NCI-H2081 (cell line): ENCODE results near the gene WDR59.
"Not testable (repeated sequence)": the region's sequence is repeated elsewhere in the genome, so short reads cannot be mapped to it uniquely, and the experiment has no call there.

Experiments
- DNase-seq, 2 experiments: peaks; one replicate each; lab custom pipeline; 2025; lab: John Stamatoyannopoulos, UW

The WDR59 gene

DNA sequence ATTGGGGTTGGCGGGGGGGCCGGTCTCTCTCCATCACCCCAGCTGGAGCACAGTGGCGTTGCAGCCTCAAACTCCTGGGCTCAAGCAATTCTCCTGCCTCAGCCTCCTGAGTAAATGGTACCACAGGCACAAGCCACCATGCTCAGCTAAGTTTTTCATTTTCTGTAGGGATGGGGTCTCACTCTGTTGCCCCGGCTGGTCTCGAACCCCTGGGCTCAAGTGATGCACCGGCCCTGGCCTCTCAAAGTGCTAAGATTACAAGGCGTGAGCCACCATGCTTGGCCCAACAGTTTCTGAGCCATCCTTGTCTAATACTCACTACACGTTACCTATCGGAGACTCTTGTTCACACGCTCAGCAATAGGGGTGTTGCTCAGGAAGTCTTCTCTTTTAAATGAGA is 11.6 kb downstream of the WDR59 start:
- no peak for DNase-seq

DNA sequence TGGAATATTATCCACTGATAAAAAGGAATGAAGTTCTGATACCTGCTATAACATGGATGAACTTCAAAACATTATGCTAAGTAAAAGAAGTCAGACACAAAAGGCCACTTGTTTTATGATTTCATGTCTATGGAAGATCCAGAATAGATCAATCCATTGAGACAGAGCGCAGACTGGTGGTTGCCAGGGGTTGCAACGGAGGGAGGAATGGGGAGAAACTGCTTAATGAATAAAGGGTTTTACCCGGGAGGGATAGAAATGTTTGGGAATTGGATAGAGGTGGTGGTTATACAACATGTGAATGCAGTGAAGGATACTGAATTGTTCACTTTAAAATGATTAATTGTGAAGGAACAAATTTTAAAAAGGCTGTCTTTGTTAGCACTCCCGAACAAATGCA is 30.2 kb downstream of the WDR59 start:
- DNase-seq = no peak

DNA sequence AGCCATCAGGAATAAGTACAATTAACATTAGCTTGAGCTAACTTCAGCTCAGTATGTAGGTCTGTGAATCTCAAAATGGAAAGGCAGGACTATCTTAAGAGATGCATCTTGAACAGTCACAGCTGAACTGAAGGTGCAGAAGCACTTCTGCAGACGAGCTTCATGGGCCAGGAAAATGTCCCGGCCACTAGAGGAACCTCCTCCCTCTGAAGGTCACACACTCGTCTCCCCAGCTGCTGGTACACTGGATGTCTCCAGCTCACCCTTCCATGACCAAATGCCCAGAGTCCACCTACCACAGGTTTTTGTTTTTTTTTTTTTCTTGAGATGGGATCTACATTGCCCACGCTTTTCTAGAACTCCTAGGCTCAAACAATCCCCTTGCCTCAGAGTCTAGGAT is 33.2 kb downstream of the WDR59 start:
- no peak for DNase-seq

DNA sequence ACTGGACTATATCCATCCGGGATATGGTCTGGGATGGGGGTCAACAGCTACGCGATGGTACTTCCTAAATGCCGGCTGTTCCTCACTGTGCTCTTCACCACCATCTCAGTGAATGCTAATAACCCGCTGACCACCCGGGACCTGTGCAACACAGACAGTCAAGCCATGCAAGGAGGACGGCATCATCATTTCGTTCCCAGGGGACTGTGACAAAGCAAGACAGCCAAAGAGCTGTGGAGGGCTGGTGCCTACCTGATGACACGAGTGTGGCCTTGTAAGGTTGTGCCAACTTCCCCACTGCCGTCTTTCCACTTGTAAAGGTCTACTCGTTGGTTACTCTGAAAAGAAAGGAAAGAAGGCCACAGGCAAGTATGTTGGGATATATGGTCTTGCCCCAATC is 33.7 kb downstream of the WDR59 start:
- DNase-seq = no peak

DNA sequence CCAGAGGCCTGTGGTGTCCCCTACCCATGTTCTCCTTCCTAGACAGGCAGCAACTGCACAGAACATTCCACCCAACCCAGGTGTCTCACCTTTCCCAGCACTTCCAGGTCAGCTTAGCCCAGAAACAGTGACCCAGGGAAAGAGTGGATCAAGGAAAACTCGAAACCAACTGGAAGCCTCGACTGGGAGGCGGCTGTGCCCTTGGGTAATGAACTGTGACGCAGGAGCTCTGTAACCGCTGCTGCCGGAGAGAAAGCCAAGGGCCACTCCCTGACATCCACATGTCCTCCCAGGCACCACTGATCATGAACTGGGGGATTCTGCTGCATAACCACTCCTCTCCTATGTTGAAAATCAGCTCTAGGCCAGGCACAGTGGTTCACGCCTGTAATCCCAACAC is 34.4 kb downstream of the WDR59 start:
- no peak for DNase-seq

DNA sequence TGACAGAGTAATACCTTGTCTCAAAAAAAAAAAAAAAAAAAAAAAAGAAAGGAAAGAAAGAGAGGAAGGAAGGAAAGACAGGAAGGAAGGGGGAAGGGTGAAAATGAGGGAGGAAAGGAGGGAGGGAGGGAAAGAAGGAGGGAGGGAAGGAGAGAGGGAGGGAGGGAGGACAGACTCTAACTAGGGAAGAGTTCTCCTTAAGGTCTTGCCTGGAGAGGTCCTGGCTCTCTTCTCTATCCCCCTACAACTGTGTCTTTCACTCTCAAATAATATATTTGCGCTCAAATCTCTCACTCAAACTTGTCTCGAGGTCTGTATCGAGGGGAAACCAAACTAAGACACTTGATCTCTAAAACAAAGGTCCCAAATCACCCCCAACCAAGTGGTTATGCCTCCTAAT is 35.6 kb downstream of the WDR59 start:
- no peak for DNase-seq

DNA sequence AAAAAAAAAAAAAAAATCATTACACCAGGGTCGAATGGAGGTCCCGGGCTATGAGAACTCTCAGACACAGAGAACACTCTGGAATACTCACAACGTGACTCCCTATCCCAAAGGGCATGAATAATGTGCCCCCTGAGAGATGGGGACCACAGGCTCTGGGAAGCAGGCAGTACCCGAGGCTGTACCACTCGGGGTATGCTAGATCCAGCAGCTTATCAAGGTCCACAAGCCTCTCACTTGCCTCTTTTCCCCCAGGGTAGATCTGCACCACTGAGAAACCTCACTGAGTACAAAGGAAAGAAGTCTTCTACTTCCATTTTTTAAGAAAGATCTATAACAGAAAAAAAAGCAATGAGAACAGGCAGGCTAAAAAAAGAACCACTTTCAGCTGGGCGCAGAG is 40.5 kb downstream of the WDR59 start:
- no peak for DNase-seq

DNA sequence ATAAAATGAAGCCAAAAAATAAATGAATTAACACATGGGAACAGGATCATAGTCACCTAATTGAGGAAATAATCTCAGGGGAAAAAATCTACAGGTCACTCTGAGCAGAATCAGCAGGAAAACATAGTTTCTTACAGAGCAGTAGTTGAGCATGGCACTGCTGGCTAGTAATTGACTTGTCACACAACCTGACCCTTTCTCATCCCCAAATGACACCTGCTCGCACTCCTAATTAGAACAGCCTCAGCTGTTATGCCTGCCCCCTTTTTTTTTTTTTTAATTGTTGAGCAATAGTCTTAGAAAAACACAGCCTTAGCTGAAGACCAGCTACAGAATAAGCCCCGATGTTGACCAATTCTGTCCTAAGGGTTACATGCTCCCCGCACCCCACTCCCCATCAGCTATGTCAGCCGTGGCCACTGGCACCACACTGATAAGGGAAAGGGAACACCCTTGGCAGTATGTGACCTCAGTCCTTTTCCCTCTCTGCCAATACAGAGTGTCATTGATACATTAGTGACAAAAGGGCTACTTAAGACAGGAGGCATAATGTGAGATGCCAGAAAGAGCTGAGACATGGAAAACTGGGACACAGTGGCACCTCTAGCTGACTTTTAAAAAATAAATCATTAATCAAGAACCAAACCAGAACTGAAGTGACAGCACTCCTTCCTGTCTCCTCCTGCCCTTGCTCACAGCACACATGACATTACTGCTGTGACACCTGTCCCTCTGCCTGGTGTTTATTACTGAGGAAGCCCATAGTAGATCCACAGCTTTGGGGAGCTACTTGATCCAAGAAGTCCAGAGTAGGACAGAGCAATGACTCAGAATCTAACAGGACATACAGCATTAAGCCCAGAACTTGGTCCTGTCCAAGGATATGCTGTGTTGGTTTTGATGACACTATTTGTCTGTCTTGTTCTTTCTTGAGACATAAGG is 41.7 kb downstream of the WDR59 start:
- no peak for DNase-seq

DNA sequence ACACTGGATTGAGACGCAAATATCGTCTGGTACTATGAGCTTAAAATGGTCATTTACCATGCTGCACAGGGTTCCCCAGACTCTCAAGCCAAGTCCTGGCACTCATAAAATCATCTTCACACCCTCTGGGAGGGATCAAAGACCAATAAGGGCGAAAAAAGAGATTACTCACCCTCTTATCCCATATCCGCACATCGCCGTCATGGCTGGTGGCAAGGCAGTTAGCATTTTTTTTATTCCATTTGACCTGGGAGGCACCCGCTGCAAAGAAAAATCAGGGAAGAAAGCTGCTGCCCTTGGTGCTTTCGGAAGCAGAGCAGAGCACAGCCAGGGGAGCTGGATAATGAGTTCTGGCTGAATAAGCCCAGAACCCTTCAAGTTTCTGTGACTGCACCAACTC is 42.4 kb downstream of the WDR59 start:
- DNase-seq = no peak

DNA sequence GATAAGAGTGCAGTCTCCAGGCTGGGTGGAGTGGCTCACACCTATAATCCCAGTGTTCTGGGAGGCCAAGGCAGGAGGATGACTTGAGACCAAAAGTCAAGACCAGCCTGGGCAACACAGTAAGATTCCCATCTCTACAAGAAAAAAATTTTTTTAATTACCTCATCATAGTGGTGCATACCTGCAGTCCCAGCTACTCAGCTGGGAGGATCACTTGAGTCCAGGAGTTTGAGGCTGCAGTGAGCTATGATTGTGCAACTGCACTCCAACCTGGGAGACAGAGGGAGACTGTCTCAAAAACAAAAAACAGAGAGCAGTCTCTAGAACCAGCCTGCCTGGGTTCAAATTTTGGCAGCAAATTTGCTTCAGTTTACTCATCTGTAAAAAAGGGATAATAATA is 45.2 kb downstream of the WDR59 start:
- no peak for DNase-seq

DNA sequence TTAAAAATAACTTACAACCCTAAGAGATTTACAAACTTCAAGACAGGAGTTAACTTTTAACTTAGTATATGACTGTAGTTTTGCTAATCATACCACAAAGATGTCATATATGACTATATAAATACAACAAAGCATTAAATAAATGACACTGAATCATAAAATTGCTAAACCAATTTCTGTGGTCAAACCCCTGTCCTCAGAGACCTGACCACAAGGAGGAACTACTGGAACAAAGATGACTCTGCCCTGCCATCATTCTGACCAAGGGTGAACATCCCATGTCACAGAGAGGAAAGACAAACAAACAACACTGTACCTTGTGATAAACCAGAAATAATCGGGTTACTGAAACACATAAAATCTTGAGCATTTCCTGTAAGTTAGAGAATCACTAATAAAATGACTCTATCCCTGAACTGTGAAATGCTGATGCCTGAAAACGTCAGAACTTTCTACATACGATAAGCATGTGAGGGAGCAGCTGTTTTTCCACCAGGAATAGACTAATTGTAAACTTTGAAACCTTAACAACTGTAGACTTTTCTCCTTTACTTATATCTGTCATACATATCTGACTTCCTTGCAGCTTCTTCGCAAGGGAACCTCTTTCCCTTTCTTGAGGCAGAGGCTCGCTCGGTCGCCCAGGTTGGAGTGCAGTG is 47.9 kb downstream of the WDR59 start:
- no peak for DNase-seq

DNA sequence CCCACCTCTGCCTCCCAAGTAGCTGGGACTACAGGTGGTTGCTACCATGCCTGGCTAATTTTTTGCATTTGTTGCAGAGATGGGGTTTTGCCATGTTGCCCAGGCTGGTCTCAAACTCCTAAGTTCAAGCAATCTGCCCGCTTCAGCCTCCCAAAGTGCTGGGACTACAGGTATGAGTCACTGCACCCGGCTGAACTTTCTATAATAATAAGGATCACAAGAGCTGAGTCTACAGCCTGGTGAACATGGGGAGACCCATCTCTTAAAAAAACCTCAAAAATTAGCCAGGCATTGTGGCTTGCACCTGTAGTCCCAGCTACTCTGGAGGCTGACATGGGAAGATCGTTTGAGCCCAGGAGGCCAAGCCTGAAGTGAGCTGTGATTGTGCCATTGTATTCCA is 53.5 kb downstream of the WDR59 start:
- DNase-seq = no peak

DNA sequence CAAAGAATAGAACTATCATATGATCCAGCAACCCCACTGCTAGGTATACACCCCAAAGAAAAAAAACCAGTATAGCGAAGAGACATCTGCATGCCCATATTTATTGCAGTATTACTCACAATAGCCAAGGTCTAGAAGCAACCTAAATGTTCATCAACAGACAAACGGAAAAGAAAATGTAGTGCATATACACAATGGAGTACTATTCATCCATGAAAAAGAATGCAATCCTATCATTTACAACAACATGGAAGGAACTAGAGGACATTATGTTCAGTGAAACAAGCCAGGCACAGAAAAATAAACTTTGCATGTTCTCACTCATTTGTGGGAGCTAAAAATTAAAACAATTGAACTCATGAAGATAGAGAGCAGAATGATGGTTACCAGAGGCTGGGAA is 55.3 kb downstream of the WDR59 start:
- DNase-seq = no peak

DNA sequence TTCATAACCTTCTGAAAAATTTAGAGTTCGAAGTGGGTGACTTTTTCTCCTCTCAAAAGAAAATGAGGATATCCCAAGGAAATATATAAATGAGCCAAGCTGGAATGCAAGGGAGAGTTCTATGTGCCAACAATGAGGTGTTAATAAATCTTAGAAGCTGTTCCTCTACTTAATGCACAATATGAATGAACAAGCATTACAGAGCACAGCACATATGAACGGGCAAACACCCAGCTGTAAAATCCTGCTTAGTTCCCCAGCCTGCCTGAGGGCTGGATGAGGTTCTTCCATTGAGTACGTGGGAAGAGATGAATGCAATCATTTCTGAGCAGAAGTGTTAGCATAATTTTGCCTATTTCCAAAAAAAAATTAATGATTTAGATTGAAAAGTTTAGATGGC is 58.1 kb downstream of the WDR59 start:
- no peak for DNase-seq

DNA sequence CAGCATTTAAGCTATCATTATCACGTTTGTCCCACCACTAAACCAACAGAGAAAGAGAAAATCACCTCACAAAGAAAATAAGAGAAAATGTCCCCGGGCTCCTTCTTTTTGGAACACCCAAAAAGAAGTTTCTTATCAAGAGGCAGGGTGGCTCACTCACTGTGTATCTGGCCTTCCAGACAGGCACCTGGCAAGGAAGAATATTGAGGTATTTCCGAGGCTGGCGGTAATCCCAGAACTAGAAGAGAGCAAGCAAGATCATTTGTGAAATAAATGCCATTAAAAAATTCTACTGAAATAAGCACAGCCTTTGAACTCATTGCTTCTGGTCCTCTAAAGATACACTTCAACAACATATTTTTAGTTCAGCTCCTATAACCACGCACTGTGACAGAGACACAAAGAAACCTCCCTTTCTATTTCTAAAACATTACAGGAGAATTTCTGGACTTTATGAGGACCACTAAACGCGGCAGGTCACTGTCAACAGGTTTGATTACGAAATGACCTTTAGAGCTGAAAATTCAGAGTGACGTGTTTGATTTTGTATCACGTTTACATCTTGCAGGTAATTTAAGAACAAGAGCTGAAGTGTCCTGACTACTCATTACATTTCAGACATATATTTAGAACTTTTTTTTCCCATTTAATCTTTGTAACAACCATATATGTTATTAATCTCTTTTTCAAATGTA is 61.0 kb downstream of the WDR59 start:
- no peak for DNase-seq

DNA sequence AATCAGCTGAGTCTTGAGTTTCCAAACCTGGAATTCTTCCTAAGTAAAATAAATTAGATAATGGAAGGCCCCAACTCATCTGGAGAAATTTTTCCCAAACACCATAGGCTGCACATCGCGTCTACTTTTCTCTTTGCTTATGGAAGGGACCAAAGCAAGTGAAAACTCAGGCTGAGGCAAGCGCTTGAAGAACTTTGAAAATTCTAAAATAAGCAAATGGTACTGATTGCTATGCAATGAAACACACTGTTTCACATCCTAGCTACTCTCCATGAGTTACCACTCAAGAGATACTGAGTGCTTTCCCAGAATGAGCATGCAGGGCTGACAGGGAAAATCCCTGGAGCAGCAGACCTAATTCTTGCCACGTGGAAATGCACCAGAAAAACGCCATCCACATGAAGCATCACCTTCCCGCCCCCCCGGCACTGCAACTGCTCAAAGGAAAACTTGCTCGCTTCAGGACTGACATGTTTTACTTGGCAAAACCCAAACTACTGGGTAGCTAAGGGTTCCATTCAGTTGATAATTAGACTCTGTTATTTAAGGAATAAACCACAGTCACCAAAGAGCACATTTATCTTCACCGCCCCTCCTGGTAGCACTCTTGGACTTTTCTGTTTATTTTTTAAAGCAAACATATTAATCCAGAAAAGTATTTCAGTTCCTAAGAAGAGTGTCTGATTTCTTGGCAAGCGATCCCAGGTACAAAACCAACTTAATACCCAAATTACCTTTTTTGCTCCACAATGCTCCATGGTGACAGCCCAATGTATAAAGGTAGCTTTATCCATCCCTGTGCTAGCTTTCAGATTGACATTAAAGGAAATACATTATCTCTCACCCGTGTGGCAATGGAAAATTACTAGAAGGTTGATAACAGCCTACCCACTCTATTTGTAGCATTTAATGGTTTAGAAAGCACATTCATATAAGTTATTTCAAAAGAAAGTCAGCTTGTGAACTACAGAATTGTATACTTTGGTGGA is 62.5 kb downstream of the WDR59 start:
- DNase-seq = no peak

DNA sequence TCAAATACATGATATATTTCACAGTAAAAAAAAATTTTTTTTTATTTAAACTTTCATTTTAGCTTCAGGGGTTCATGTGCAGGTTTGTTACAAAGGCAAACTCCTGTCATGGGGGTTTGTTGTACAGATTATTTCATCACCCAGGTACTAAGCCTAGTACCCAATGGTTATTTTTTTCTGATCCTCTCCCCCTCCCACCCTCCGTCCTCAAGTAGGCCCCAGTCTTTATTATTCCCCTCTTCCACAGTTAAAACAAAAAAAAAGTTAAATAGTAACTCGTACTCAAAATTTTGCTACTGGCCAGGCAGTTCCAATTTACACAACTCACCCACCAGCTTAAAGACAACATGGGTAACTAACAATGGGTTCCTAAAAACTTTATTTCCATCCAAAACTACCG is 63.9 kb downstream of the WDR59 start:
- DNase-seq = no peak

DNA sequence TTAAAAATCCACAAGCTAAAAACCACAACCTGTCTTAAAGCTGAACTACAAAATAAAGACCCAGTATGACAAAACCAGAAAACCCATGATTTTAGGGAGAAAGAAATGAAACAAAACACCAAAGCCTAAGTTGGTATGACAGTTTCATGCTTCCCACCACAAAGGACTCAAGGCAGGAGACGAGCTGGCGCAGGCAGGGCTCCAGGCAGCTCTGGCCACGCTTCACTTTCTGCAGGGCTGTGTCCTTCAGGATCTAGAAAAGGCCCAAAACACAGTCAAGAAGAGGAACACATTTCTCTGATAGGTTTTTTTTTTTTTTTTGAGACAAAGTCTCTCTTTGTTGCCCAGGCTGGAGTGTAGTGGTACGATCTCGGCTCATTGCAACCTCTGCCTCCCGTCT is 75.3 kb downstream of the WDR59 start:
- no peak for DNase-seq

DNA sequence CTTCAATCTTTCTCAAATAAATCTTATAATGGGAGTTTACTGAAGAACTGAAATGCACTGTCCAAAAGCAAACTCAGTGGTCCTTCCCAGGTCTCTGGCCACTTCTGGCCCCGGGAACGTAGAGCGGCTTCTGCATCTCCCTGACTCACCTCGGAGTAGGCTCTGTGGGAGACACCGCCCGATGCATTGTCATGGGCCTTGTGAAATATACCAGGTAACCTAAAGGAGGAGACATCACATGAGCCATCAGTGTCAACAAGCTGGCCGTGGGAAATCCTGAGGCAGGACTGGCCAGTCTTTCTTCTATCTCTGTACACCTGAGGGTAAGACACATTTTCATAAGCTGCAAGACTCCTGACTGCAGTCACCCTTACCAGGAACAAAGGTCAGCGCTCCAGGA is 76.2 kb downstream of the WDR59 start:
- not testable (repeated sequence) for DNase-seq

DNA sequence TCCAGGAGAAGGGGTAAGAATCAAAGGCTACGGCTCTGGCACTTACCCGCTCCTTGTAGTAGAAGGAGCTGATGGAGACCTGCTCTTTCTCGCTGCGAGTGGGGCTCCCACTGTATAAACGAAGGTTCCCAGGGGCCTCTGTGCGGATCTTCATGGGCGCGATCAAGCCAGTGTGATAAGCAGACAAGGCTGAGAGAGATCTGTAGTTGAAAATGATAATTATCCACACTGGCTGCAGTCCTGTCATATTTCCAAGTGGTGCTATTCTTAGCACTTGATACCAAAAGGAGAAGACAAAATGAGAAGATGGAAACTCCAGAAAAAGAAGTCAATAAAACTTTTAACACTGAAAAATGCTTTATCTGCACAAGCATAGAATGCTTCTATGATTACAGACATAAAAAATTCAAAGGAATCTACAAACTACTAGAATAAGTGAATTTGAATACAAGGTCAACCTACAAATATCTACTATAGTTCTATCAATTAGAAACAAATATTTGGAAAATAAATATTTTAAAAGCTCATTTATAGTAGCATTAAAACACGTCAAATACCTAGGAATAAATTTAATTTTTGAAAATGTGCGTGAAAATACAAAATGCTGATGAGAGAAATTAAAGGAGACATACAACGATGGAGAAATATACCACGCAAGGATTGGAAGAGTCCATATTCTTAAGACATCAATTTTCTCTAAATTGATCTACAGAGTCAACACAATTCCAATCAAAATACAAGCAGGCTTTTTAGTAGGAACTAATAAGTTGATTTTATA is 80.8 kb downstream of the WDR59 start:
- DNase-seq = no peak

DNA sequence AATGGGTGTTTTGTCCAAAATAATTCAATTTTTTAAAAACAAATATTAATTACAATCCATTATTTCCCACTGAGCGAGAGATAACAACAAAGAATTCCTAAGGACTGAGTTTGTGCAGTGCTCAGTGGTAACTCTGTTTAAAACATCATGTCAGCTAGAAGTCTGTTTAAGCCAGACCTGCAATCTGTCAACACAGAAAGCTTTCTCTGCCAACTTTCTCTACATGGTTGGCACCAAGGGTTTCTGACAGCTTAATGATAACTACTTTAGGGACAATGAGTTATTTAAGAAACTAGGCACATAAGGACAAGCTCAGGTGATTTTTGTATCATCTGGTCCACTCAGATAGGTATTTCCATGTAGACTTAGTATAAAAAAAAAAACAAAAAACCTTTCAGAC is 81.8 kb downstream of the WDR59 start:
- DNase-seq = no peak
